ENCODE results near the gene ROCK2. TPM values are rescaled to one million over a fixed set of nuclear protein-coding genes. Genes with fewer than 3 reads are reported as not detected.

Gene ROCK2
- total RNA-seq, 1 experiment from 2014 or later, result 64.4 TPM

DNA sequence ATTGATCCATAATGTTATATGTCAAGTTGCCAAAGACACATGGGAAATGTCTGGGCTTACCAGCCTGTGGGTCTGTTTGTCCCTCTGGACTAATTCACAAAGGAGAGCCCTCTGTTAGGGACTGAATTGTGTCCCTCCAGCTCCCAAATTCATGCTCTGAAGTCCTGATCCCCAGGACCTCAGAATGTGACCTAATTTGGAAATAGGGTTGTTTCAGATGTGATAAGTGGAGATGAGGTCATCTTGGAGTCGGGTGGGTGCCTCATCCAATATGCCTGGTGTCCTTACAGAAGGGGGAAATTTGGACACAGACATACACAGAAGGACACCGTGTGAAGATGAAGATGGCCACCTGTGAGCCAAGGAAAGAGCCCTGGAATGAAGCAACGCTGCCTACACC, 41.4 kb upstream of the ROCK2 start:
- no peak for TF ChIP-seq CTCF (IDR thresholded peaks at IDR 0.05; ENCODE audit: insufficient read depth in 1 of 2, low read depth in 1 of 2, low read length in 1 of 2, severe bottlenecking in 1 of 2, unreplicated experiment in 1 of 2)
- BruUV-seq (replicated peaks), result no TSS peak
- H3K4me1 ChIP-seq, result peaks cover 27% of the 10 kb centered on the region
- DNase-seq, result no peak
- H3K4me1 Mint-ChIP-seq (ENCODE audit: low read depth, unreplicated experiment), result peaks cover 7% of the 10 kb centered on the region
- CTCF ChIA-PET, result no interaction called here
- no peaks in the 10 kb centered on the region for H3K9me3 ChIP-seq
- no peaks in the 10 kb centered on the region for H3K36me3 Mint-ChIP-seq (ENCODE audit: insufficient read depth, unreplicated experiment)
- no peak overlapping the region for H3K4me3 ChIP-seq (ENCODE audit: low read depth, low read length)
- H3K27me3 Mint-ChIP-seq (ENCODE audit: insufficient read depth, unreplicated experiment), result no peaks in the 10 kb centered on the region
- POLR2A ChIA-PET, result no interaction called here
- intact Hi-C loops (cut with micrococcal nuclease; ENCODE audit: unreplicated experiment), result no loop called here
- no peak overlapping the region for H3K4me3 Mint-ChIP-seq (ENCODE audit: unreplicated experiment)
- no peaks in the 10 kb centered on the region for H3K36me3 ChIP-seq (ENCODE audit: control insufficient read depth, insufficient read depth, low read length)
- H3K27ac Mint-ChIP-seq (ENCODE audit: unreplicated experiment), result no peak overlapping the region
- H3K27me3 ChIP-seq (replicated peaks; ENCODE audit: control insufficient read depth, insufficient read depth, low read length), result no peaks in the 10 kb centered on the region
- H3K9me3 Mint-ChIP-seq (ENCODE audit: unreplicated experiment), result no peaks in the 10 kb centered on the region

- Histone ChIP-seq H3K27me3 (replicated peaks; ENCODE audit: control insufficient read depth, insufficient read depth, low read length) (no peaks in the 10 kb centered on the region), H3K36me3 (ENCODE audit: control insufficient read depth, insufficient read depth, low read length) (no peaks in the 10 kb centered on the region), H3K4me3 (ENCODE audit: low read depth, low read length) (no peak overlapping the region), H3K4me1 (peaks cover 27% of the 10 kb centered on the region), H3K9me3 (no peaks in the 10 kb centered on the region)
- H3K36me3 Mint-ChIP-seq (ENCODE audit: insufficient read depth, unreplicated experiment), result no peaks in the 10 kb centered on the region
- no peak for DNase-seq
- peaks cover 7% of the 10 kb centered on the region for H3K4me1 Mint-ChIP-seq (ENCODE audit: low read depth, unreplicated experiment)
- POLR2A ChIA-PET, result no interaction called here
- no peak overlapping the region for H3K4me3 Mint-ChIP-seq (ENCODE audit: unreplicated experiment)
- intact Hi-C loops (cut with micrococcal nuclease; ENCODE audit: unreplicated experiment), result no loop called here
- TF ChIP-seq CTCF (IDR thresholded peaks at IDR 0.05; ENCODE audit: insufficient read depth in 1 of 2, low read depth in 1 of 2, low read length in 1 of 2, severe bottlenecking in 1 of 2, unreplicated experiment in 1 of 2), result no peak
- BruUV-seq (replicated peaks), result no TSS peak
- H3K9me3 Mint-ChIP-seq (ENCODE audit: unreplicated experiment), result no peaks in the 10 kb centered on the region
- H3K27ac Mint-ChIP-seq (ENCODE audit: unreplicated experiment), result no peak overlapping the region
- H3K27me3 Mint-ChIP-seq (ENCODE audit: insufficient read depth, unreplicated experiment), result no peaks in the 10 kb centered on the region
- CTCF ChIA-PET, result no interaction called here
Observed at GRCh38 chr2:11385216-11385615, 40.8 kb upstream of the ROCK2 start.

- no peak for TF ChIP-seq CTCF (IDR thresholded peaks at IDR 0.05; ENCODE audit: insufficient read depth in 1 of 2, low read depth in 1 of 2, low read length in 1 of 2, severe bottlenecking in 1 of 2, unreplicated experiment in 1 of 2)
- BruUV-seq (replicated peaks), result no TSS peak
- Mint-ChIP-seq H3K9me3 (ENCODE audit: unreplicated experiment) (no peaks in the 10 kb centered on the region), H3K27ac (ENCODE audit: unreplicated experiment) (no peak overlapping the region), H3K4me1 (ENCODE audit: low read depth, unreplicated experiment) (peaks cover 16% of the 10 kb centered on the region), H3K36me3 (ENCODE audit: insufficient read depth, unreplicated experiment) (no peaks in the 10 kb centered on the region), H3K4me3 (ENCODE audit: unreplicated experiment) (no peak overlapping the region), H3K27me3 (ENCODE audit: insufficient read depth, unreplicated experiment) (no peaks in the 10 kb centered on the region)
- H3K4me3 ChIP-seq (ENCODE audit: low read depth, low read length), result no peak overlapping the region
- POLR2A ChIA-PET, result no interaction called here
- H3K4me1 ChIP-seq, result peaks cover 17% of the 10 kb centered on the region
- no peaks in the 10 kb centered on the region for H3K36me3 ChIP-seq (ENCODE audit: control insufficient read depth, insufficient read depth, low read length)
- H3K27me3 ChIP-seq (replicated peaks; ENCODE audit: control insufficient read depth, insufficient read depth, low read length), result no peaks in the 10 kb centered on the region
- H3K9me3 ChIP-seq, result no peaks in the 10 kb centered on the region
- intact Hi-C loops (cut with micrococcal nuclease; ENCODE audit: unreplicated experiment), result no loop called here
- CTCF ChIA-PET, result no interaction called here
- DNase-seq, result no peak
Observed at GRCh38 chr2:11379558-11379957, 35.1 kb upstream of the ROCK2 start.
